Memory B cell (primary cell): ENCODE measurements around the gene DNAH10.

Source experiments
- ATAC-seq: fragments of 150-1000 bp; cut with Tn5 transposase; 2 replicates; pipeline ENCODE4 v1.10.0; 2021; ENCODE audit warnings: low read depth, mild to moderate bottlenecking, moderate library complexity
- DNase-seq, 2 donors: peaks; one replicate each; pipeline ENCODE4 v3.0.0; 2022; ENCODE audit warnings: low spot score in 2 of 2
- H3K27ac Mint-ChIP-seq: one replicate; pipeline ENCODE4 v1.8.0; 2022; ENCODE audit warnings: mild to moderate bottlenecking, moderate library complexity, mixed read lengths
- H3K27me3 Mint-ChIP-seq: one replicate; pipeline ENCODE4 v1.8.0; 2022; ENCODE audit warnings: mixed read lengths
- H3K36me3 Mint-ChIP-seq: one replicate; pipeline ENCODE4 v1.8.0; 2022; ENCODE audit warnings: mild to moderate bottlenecking, mixed read lengths
- H3K4me1 Mint-ChIP-seq: one replicate; pipeline ENCODE4 v1.8.0; 2022; ENCODE audit warnings: mixed read lengths
- H3K4me3 Mint-ChIP-seq: one replicate; pipeline ENCODE4 v1.8.0; 2022; ENCODE audit warnings: mild to moderate bottlenecking, moderate library complexity, mixed read lengths
- H3K9me3 Mint-ChIP-seq: one replicate; pipeline ENCODE4 v1.8.0; 2022; ENCODE audit warnings: mixed read lengths

Gene DNAH10

GRCh38 chr12:123894823-123895345, 132.8 kb downstream of the DNAH10 start:
- H3K4me3 Mint-ChIP-seq = no peak overlapping the region
- DNase-seq (no peak), ATAC-seq (no peak)
- no peaks in the 10 kb centered on the region for H3K9me3 Mint-ChIP-seq
- H3K27me3 Mint-ChIP-seq = peaks cover 22% of the 10 kb centered on the region
- H3K27ac Mint-ChIP-seq = no peak overlapping the region
- no peaks in the 10 kb centered on the region for H3K36me3 Mint-ChIP-seq
- H3K4me1 Mint-ChIP-seq = no peaks in the 10 kb centered on the region

DNA sequence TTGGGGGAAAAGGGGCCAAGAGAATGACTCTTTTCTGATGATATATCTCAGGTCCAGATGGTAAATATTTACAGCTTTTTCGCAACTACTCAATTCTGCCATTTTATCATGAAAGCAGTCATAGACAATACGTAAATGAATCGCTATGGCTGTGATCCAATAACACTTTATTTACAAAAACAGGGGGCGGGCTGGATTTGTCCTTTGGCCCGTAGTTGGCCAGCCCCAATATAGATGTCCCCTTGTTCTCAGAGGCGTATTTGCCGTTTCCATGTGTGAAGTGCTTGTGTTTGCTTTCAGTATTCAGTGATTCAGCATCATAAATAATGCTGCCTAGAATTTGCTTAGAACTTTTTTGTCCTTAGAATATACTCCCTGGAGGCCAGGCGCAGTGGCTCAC, 133.3 kb downstream of the DNAH10 start:
- no peaks in the 10 kb centered on the region for H3K36me3 Mint-ChIP-seq

GRCh38 chr12:123896767-123897166, 134.7 kb downstream of the DNAH10 start:
- ATAC-seq (no peak), DNase-seq (no peak)
- H3K27ac Mint-ChIP-seq = no peak overlapping the region
- H3K4me3 Mint-ChIP-seq = no peak overlapping the region
- no peaks in the 10 kb centered on the region for H3K4me1 Mint-ChIP-seq
- no peaks in the 10 kb centered on the region for H3K36me3 Mint-ChIP-seq
- H3K9me3 Mint-ChIP-seq = no peaks in the 10 kb centered on the region
- H3K27me3 Mint-ChIP-seq = peaks cover 21% of the 10 kb centered on the region

More for the DNA sequence above, 133.3 kb downstream of the DNAH10 start:
- no peak for DNase-seq
- Mint-ChIP-seq H3K4me1 (no peaks in the 10 kb centered on the region), H3K4me3 (no peak overlapping the region), H3K27ac (no peak overlapping the region), H3K27me3 (peaks cover 24% of the 10 kb centered on the region), H3K9me3 (no peaks in the 10 kb centered on the region)
- no peak for ATAC-seq

DNA sequence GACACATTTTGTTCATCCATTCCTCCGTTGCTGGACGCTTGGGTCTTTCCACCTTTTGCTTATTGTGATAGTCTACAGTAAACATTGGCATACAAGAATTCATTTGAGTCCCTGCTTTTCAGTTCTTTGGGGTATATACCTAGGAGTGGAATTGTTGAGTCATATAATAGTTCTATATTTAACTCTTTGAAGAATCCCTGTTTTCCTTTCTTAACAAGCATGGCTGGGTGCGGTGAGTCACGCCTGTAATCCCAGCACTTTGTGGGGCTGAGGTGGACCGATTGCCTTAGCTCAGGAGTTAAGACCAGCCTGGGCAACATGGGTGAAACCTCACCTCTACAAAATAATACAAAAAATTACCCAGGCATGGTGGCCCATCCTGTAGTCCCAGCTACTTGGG, 135.1 kb downstream of the DNAH10 start:
- Mint-ChIP-seq H3K27me3 (peaks cover 21% of the 10 kb centered on the region), H3K4me3 (no peak overlapping the region), H3K27ac (no peak overlapping the region), H3K9me3 (no peaks in the 10 kb centered on the region), H3K4me1 (no peaks in the 10 kb centered on the region), H3K36me3 (no peaks in the 10 kb centered on the region)
- DNase-seq = no peak
- no peak for ATAC-seq

- Mint-ChIP-seq H3K4me1 (no peaks in the 10 kb centered on the region), H3K36me3 (no peaks in the 10 kb centered on the region), H3K27ac (no peak overlapping the region), H3K9me3 (no peaks in the 10 kb centered on the region), H3K4me3 (no peak overlapping the region), H3K27me3 (peaks cover 22% of the 10 kb centered on the region)
- ATAC-seq (no peak), DNase-seq (no peak)
These were observed 136.6 kb downstream of the DNAH10 start for GRCh38 chr12:123898673-123899072.

- H3K4me1 Mint-ChIP-seq = no peaks in the 10 kb centered on the region
- H3K9me3 Mint-ChIP-seq = no peaks in the 10 kb centered on the region
- ATAC-seq (no peak), DNase-seq (no peak)
- H3K4me3 Mint-ChIP-seq = no peak overlapping the region
- H3K27ac Mint-ChIP-seq = no peak overlapping the region
- no peaks in the 10 kb centered on the region for H3K36me3 Mint-ChIP-seq
- H3K27me3 Mint-ChIP-seq = peaks cover 25% of the 10 kb centered on the region
These were observed 137.3 kb downstream of the DNAH10 start for GRCh38 chr12:123899368-123899767.

GRCh38 chr12:123900871-123901376, 138.8 kb downstream of the DNAH10 start:
- no peak overlapping the region for H3K4me3 Mint-ChIP-seq
- no peaks in the 10 kb centered on the region for H3K9me3 Mint-ChIP-seq
- no peak for DNase-seq
- no peak for ATAC-seq
- H3K27me3 Mint-ChIP-seq = peaks cover 24% of the 10 kb centered on the region
- H3K27ac Mint-ChIP-seq = no peak overlapping the region
- peaks cover 5% of the 10 kb centered on the region for H3K4me1 Mint-ChIP-seq
- H3K36me3 Mint-ChIP-seq = no peaks in the 10 kb centered on the region

- Mint-ChIP-seq H3K9me3 (no peaks in the 10 kb centered on the region), H3K4me1 (peaks cover 5% of the 10 kb centered on the region), H3K4me3 (no peak overlapping the region), H3K36me3 (no peaks in the 10 kb centered on the region), H3K27ac (no peak overlapping the region), H3K27me3 (peaks cover 22% of the 10 kb centered on the region)
- DNase-seq (no peak), ATAC-seq (no peak)
These were observed 140.7 kb downstream of the DNAH10 start for GRCh38 chr12:123902821-123903220.

- DNase-seq = no peak
- Mint-ChIP-seq H3K27me3 (peaks cover 21% of the 10 kb centered on the region), H3K9me3 (no peaks in the 10 kb centered on the region), H3K36me3 (no peaks in the 10 kb centered on the region), H3K4me3 (no peak overlapping the region), H3K4me1 (peaks cover 5% of the 10 kb centered on the region), H3K27ac (no peak overlapping the region)
- ATAC-seq = no peak
These were observed 141.4 kb downstream of the DNAH10 start for GRCh38 chr12:123903301-123904065.

DNA sequence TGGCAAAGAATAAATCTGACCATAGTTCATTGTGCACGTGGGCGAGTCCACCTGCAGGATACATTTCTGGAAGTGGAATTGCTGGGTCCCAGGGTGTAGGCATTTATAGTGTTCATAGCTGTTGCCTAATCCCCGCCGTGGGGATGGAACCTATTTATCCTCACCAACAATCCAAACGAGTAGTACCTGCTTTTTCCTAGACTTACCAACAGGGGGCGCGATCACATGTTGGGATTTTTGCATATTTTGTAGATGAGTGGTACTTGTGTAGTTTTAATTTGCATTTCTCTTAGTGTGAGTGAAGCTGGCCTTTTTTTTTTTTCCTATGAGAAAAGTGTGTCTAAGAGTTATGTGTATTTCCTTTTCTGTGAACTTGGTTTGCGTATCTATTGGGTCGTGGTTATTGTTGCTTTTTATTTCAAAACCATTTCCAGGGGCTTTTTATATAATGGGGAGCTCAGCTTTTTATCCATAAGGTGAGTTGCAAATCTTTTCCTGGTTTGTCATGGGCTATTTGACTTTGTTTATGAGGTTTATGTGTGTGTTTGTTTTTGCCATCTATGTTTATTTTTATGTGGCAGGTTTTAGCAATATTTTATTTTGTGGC, 143.3 kb downstream of the DNAH10 start:
- Mint-ChIP-seq H3K4me1 (peaks cover 5% of the 10 kb centered on the region), H3K27ac (no peak overlapping the region), H3K9me3 (no peaks in the 10 kb centered on the region), H3K4me3 (no peak overlapping the region), H3K36me3 (no peaks in the 10 kb centered on the region), H3K27me3 (peaks cover 12% of the 10 kb centered on the region)
- ATAC-seq (peak; percentile 63), DNase-seq (peak; percentile 54 to 57)

GRCh38 chr12:123906711-123907420, 144.8 kb downstream of the DNAH10 start:
- H3K9me3 Mint-ChIP-seq = no peaks in the 10 kb centered on the region
- no peak for ATAC-seq
- peaks cover 5% of the 10 kb centered on the region for H3K4me1 Mint-ChIP-seq
- H3K36me3 Mint-ChIP-seq = no peaks in the 10 kb centered on the region
- H3K27me3 Mint-ChIP-seq = peaks cover 6% of the 10 kb centered on the region
- no peak overlapping the region for H3K27ac Mint-ChIP-seq
- no peak for DNase-seq
- no peak overlapping the region for H3K4me3 Mint-ChIP-seq

- H3K27ac Mint-ChIP-seq = no peak overlapping the region
- no peak overlapping the region for H3K4me3 Mint-ChIP-seq
- DNase-seq = no peak
- no peaks in the 10 kb centered on the region for H3K9me3 Mint-ChIP-seq
- ATAC-seq = no peak
- no peaks in the 10 kb centered on the region for H3K36me3 Mint-ChIP-seq
- H3K27me3 Mint-ChIP-seq = peaks cover 3% of the 10 kb centered on the region
- peaks cover 5% of the 10 kb centered on the region for H3K4me1 Mint-ChIP-seq
These were observed 145.8 kb downstream of the DNAH10 start for GRCh38 chr12:123907726-123908476.

DNA sequence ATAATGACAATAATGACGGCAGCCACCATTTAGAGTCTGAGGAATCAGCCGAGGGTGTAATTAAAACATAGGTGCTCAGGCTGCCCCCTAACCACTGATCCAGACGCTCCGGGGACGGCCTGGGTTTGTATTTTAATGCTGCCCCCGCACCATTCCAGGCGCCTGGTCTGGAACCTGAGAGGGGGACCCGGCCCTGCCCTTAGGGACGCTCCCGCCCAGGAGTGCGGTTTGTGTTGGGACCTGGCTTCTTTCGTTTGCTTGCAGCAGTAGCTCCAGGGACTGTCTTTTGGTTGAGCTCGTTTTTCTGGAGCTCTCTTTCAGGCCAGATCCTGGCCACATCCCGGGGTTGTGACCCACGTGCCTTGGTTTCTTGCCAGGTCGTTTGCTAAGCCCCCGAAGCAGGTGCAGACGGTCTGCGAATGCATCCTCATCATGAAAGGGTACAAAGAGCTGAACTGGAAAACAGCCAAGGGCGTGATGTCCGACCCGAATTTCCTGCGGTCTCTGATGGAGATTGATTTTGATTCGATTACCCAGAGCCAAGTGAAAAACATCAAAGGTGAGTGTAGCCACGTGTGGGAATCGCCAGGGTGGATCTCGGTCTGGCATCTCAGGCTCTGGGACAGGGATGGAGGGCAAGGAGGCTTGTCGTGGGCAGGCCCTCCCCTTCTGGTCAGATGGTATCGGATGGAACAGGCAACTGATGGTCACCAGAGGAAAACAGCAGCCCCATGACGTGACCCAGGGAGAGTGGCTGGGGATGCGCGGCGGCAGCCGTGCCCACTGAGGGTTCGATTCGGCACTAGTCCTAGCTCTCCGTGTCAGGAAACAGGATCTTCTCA, 147.0 kb downstream of the DNAH10 start:
- H3K4me3 Mint-ChIP-seq = no peak overlapping the region
- no peak overlapping the region for H3K27ac Mint-ChIP-seq
- no peaks in the 10 kb centered on the region for H3K9me3 Mint-ChIP-seq
- H3K36me3 Mint-ChIP-seq = no peaks in the 10 kb centered on the region
- peaks cover under 1% of the 10 kb centered on the region for H3K27me3 Mint-ChIP-seq
- H3K4me1 Mint-ChIP-seq = peaks cover 5% of the 10 kb centered on the region
- no peak for ATAC-seq
- no peak for DNase-seq
